Measurements from ENCODE around the gene TMEM164.

Gene TMEM164

GRCh38 chrX:110015032-110015431 lies 12.1 kb downstream of the TMEM164 start:
- FAIRE-seq = no peak
- no peak for TF ChIP-seq CTCF (IDR thresholded peaks at IDR 0.05; ENCODE audit: insufficient read depth, missing control alignments)

GRCh38 chrX:110015915-110016314 lies 13.0 kb downstream of the TMEM164 start:
- no peak for TF ChIP-seq CTCF (IDR thresholded peaks at IDR 0.05; ENCODE audit: insufficient read depth, missing control alignments)
- no peak for FAIRE-seq

More at GRCh38 chrX:110015032-110015431, 12.1 kb downstream of the TMEM164 start:
- DNase-seq (ENCODE audit: insufficient read length, low spot score) = no peak

GRCh38 chrX:110020536-110020935 lies 17.6 kb downstream of the TMEM164 start:
- DNase-seq (ENCODE audit: insufficient read length, low spot score) (no peak), FAIRE-seq (no peak)
- no peak for TF ChIP-seq CTCF (IDR thresholded peaks at IDR 0.05; ENCODE audit: insufficient read depth, missing control alignments)

More at GRCh38 chrX:110015915-110016314, 13.0 kb downstream of the TMEM164 start:
- no peak for DNase-seq (ENCODE audit: insufficient read length, low spot score)

- FAIRE-seq = peak; percentile 77
These were observed 18.5 kb downstream of the TMEM164 start for GRCh38 chrX:110021258-110022022.

GRCh38 chrX:110022599-110023448 lies 19.9 kb downstream of the TMEM164 start:
- TF ChIP-seq CTCF (IDR thresholded peaks at IDR 0.05; ENCODE audit: insufficient read depth, missing control alignments) = no peak
- no peak for FAIRE-seq
- DNase-seq (ENCODE audit: insufficient read length, low spot score) = no peak

More at GRCh38 chrX:110021258-110022022, 18.5 kb downstream of the TMEM164 start:
- TF ChIP-seq CTCF (IDR thresholded peaks at IDR 0.05; ENCODE audit: insufficient read depth, missing control alignments) = no peak
- DNase-seq (ENCODE audit: insufficient read length, low spot score) = no peak

GRCh38 chrX:110025395-110025794 lies 22.5 kb downstream of the TMEM164 start:
- FAIRE-seq (no peak), DNase-seq (ENCODE audit: insufficient read length, low spot score) (no peak)
- TF ChIP-seq CTCF (IDR thresholded peaks at IDR 0.05; ENCODE audit: insufficient read depth, missing control alignments) = no peak
